Measurements from ENCODE around the gene UBE3C.

Gene UBE3C

DNA sequence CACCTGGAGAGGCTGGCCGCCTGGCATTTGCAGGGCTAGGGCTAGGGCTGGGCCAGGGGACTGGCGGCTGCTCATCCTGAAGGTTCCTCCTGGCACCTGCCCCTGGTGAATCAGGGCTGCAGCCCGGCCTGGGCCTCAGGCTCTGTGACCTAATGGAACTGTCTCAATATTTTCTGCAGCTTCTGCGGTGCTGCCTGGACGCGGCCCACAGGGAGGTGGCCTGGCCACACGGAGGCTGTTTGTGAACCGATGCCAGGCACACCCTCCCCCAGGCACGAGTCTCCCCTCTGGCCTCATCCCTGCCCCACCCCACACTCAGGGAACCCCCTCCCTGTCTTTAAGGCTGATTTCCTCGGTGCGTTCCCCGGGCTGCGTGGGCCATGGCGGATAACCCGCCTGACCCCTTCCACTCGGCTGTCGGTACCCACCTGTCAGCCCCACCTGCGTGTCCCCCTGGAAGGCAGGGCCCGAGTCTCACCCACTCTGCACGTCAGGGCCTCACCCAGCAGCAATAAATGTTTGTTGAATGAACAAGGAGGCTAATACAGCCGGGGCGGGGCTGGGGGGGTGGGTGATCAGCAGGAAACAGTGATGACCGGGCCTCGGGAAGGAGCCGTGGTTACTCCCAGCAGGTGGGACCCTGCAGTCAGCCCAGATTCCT, 143.5 kb downstream of the UBE3C start:
- in situ Hi-C loops (cut with MboI; ENCODE audit: low sequenced_read_pairs): no loop called here

DNA sequence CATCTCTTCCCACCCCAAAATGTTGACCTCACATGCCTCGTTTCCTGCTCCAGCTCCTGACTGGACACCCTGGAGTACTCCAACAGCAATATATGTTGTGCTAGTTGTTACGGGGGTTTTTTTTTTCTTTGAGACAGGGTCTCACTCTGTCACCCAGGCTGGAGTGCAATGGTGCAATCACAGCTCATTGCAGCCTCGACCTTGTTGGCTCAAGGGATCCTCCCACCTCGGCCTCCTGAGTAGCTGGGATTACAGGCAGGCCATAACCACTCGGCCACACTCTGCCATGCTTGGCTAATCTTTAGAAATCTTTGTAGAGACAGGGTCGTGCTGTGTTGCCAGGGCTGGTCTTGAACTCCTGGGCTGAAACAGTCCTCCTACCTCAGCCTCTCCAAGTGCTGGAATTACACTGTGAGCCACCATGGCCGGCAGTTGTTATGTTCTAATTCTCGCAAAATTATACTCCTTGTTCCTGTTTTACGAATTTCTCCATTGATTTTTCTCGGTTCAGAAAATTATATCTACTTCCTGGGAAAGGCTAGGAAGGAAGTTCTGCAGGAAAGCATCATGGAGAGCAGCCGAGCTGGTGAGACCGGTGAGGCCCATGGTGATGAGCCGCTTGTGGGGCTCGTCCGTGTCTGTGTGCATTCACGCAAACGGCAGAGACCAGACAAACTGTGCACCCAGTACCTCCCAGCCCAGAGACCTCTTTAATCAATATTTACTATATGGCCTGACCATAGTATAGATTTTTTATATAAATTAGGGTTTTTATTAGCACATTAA, 145.7 kb downstream of the UBE3C start:
- in situ Hi-C loops (cut with MboI; ENCODE audit: low sequenced_read_pairs): no loop called here

DNA sequence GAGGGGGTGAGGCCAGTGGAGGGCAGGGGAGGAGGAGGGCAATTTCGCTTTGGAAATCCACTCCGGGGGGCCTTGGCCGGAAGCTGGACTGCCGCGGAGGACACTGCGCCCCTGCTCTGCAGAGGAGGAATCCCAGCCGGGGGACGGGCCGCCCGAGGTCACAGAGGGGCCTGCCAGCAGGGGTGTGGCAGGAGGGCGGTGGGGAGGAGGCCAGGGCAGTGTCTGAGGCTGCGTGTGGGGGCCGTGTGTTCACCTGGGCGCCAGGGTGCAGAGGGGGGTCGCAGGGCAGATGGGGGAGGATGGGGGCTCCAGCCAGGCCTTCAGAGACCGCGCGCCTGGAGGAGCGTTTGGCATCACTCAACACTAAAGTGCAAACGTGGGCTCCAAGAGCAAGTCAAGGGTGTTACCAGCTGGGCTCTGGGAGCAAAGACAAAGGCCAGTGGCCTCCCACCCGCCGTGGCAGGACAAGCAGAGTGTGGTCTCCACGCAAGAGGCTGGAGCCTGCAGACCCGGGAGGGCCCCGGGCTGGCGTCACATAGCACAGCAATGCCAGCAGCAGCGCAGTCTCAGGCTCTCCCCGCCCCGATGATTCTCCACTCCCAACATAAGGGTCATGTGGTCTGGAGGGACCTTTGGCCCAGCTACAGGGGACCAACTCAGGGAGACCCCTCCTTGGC, 152.8 kb downstream of the UBE3C start:
- in situ Hi-C loops (cut with MboI; ENCODE audit: low sequenced_read_pairs): no loop called here

- in situ Hi-C loops (cut with MboI; ENCODE audit: low sequenced_read_pairs): no loop called here
These were observed 153.5 kb downstream of the UBE3C start for GRCh38 chr7:157292258-157292657.

DNA sequence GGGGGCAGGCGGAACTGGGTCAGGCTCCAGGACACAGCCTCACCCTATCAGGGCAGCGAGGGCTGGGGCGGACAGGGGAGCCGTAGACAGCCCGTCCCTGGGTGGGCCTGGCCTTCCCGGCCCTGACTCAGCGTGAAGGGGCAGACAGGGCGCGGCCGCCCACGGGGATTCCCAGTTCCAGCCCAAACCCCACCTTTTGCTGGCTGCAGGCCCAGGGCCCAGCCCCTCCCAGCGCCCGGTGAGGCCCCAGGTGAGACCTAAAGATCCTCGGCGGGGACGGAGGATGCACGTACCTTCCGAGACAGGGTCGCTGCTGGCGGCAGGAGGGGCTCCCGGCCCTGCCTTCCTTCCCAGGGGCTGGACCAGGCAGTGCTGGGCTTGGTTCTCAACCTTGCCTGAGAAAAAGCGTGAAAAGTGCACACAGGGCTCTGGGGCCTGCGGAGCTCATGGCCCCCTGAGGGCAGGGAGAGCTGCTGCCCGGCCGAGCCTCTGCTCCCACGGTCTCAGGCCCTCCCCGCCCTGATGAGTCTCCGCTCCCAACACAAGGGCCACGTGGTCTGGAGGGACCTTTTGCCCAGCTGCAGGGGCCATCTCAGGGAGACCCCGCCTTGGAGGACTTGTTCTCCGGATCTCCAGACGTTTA, 154.2 kb downstream of the UBE3C start:
- in situ Hi-C loops (cut with MboI; ENCODE audit: low sequenced_read_pairs): no loop called here

- in situ Hi-C loops (cut with MboI; ENCODE audit: low sequenced_read_pairs): no loop called here
These were observed 154.7 kb downstream of the UBE3C start for GRCh38 chr7:157293413-157293788.

- in situ Hi-C loops (cut with MboI; ENCODE audit: low sequenced_read_pairs): no loop called here
These were observed 156.0 kb downstream of the UBE3C start for GRCh38 chr7:157294773-157295172.

DNA sequence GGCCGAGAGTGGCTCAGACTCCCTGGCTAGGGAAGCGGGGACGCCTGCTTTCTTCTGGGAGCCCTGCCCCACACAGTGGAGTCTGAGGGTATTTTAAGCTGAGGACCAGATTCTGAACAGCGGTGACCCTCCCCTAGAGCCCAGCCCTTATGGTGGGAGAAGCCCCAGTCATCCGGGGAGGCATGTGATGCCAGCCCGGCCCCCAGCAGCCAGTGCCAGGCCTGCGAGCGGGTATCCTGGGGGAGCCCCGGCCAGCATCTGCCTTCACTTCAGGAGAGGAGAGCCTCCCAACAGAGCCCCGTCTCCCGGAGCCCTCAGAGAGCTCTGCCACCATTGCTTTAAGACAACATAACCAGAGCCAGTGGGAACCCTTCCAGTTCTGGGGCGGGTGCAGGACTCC, 156.6 kb downstream of the UBE3C start:
- in situ Hi-C loops (cut with MboI; ENCODE audit: low sequenced_read_pairs): no loop called here

GRCh38 chr7:157297185-157297584, 158.5 kb downstream of the UBE3C start:
- in situ Hi-C loops (cut with MboI; ENCODE audit: low sequenced_read_pairs): no loop called here

DNA sequence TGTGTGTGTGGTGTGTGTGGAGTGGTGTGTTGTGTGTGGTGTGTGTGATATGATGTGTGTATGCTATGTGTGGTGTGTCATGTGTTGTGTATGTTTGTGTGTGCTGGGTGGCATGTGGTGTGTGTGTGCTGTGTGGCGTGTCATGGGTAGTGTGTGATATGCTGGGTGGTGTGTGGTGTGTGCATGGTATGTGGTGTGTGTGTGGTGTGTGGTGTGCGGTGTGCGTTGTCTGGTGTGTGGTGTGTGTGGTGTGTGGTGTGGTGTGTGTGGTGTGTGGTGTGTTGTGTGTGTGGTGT, 160.5 kb downstream of the UBE3C start:
- in situ Hi-C loops (cut with MboI; ENCODE audit: low sequenced_read_pairs): no loop called here

DNA sequence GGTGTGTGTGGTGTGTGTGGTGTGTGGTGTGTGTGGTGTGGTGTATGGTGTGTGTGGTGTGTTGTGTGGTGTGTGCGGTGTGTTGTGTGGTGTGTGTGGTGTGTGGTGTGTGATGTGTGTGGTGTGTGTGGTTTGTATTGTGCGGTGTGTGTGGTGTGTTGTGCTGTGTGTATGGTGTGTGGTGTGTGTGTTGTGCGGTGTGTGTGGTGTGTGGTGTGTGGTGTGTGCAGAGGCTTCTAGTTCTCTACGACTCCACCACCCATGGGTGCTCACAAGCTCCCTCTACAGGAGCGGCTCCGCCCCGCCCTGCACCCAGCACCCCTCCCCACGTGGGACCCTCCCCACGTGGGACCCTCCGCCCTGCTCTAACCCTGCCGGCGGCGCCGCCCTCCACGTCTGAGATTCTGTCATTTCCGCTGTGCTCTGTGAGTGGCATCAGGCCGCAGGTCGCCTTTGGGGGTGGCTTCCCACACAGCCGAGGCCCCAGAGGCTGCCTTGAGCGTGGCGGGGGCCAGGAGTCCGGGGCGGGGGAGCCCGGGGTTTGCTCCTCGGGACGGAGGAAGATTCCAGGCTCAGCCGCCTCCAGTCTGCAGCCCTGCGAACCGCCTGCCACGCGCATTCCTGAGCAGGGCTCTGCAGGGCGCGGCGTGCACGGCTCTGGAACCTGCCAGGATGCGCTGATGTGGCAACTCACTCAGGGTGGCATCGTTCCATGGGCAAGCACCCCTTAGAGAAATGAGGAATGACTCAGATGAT, 161.1 kb downstream of the UBE3C start:
- in situ Hi-C loops (cut with MboI; ENCODE audit: low sequenced_read_pairs): no loop called here

DNA sequence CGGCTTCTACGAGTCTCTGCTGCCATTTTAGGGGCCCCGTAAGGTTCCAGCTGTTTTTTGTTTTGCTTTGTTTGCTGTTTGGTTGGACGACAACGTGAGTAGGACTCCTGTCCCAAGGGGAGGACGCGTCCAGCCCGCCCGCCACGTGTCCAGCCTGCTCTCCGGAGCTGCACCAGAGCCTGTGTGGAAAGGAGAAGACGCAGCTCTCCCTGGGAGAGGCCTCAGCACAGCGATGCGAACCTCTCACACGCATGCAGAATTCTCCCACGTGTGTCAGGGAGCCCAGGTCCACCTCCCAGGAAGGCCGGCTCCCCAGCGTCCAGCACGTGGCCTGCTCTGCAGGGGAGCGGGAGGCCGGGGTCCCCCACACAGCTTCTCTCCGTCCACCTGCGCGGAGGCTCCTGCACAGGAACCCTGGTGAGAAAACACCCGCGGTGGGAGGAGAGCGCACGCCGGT, 161.7 kb downstream of the UBE3C start:
- in situ Hi-C loops (cut with MboI; ENCODE audit: low sequenced_read_pairs): no loop called here

- in situ Hi-C loops (cut with MboI; ENCODE audit: low sequenced_read_pairs): no loop called here
These were observed 162.9 kb downstream of the UBE3C start for GRCh38 chr7:157301610-157302120.

GRCh38 chr7:157306846-157307838, 168.4 kb downstream of the UBE3C start:
- in situ Hi-C loops (cut with MboI; ENCODE audit: low sequenced_read_pairs): no loop called here

DNA sequence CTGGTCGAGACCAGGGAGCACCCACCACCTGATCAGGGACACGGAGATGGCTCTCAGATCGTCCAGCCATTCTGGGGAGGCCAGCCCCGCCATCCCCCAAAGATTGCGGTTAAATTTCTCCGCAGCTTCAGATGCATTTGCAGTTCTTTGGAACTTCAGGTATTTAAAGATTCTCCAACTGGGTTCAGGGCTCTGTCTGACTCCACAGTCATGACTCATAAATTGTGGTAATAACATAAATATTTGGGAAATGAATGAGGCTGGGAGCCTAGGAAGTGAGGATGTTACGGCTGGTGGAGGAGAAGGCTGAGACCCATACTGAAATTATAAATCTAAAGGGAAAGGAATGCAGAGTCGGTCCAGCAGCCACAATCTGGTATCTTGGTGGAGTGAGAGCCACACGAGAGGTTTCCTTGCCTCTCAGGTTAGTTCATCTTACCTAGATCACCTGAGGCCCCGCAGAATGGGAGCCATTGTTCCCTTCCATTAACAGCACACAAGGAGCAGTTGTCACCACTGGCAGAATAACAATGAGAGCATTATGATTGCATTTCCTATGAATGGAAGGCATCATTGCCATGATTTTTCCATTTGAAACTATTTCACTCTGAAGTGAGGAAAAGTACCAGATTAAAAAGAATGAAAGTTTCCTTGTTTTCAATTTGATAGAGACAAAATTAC, 171.4 kb downstream of the UBE3C start:
- in situ Hi-C loops (cut with MboI; ENCODE audit: low sequenced_read_pairs): no loop called here

DNA sequence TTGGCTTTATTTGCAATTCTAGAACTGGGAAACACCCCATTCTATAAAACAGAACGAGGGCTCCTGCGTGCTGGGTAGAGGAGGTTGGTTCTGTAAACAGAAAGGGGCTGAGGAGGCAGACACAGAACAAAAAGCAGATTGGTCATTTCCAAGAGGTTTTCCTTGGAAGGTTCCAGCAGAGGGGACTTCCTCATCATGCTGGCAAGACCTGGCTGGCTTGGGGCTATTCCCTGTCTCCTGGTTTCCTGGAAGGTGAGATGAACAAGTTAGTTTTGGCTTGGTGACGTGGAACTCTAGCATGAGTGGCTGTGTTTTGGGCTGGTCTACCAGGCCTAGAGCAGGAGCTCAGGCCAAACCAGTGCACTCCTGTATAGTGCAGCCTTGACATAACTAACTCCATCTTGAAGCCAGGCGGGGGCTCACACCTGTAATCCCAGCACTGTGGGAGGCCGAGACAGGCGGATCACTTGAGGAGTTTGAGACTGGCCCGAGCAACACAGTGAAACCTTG, 172.0 kb downstream of the UBE3C start:
- in situ Hi-C loops (cut with MboI; ENCODE audit: low sequenced_read_pairs): no loop called here

GRCh38 chr7:157312941-157313340, 174.2 kb downstream of the UBE3C start:
- in situ Hi-C loops (cut with MboI; ENCODE audit: low sequenced_read_pairs): no loop called here

DNA sequence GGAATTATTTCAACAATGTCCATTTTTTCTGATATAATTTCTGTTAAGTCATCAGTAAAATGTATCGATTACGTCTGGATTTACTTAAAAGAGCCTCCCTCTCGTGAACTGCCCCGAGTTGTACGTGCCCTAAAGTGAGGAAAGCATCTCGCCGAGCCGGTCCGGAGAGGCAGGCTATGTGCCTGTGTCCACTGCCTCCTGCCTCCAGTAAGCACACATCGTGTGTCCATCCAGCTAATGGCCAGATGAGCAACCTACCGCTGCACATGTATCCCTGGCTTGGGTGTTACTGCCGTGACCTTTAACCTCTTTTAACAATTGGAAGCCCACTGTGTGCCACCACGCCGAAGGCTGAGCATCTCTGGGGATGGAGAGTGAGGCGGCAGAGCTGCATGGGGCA, 174.9 kb downstream of the UBE3C start:
- in situ Hi-C loops (cut with MboI; ENCODE audit: low sequenced_read_pairs): no loop called here

Data from HL-60/S4 treated with retinoic acid at 250 ng/mL for 4 days and 3 days (cell line).